ENCODE data around the gene GAL3ST1. TPM values are rescaled to one million over a fixed set of nuclear protein-coding genes. Genes with fewer than 3 reads are reported as not detected.

Gene GAL3ST1
- total and polyA plus RNA-seq, 2 of the 8 experiments (the other 6 are each of a cell fraction or from before 2014, with no cell fraction given): 11.0 to 32.5 TPM

- TF ChIP-seq, protein P1, sequence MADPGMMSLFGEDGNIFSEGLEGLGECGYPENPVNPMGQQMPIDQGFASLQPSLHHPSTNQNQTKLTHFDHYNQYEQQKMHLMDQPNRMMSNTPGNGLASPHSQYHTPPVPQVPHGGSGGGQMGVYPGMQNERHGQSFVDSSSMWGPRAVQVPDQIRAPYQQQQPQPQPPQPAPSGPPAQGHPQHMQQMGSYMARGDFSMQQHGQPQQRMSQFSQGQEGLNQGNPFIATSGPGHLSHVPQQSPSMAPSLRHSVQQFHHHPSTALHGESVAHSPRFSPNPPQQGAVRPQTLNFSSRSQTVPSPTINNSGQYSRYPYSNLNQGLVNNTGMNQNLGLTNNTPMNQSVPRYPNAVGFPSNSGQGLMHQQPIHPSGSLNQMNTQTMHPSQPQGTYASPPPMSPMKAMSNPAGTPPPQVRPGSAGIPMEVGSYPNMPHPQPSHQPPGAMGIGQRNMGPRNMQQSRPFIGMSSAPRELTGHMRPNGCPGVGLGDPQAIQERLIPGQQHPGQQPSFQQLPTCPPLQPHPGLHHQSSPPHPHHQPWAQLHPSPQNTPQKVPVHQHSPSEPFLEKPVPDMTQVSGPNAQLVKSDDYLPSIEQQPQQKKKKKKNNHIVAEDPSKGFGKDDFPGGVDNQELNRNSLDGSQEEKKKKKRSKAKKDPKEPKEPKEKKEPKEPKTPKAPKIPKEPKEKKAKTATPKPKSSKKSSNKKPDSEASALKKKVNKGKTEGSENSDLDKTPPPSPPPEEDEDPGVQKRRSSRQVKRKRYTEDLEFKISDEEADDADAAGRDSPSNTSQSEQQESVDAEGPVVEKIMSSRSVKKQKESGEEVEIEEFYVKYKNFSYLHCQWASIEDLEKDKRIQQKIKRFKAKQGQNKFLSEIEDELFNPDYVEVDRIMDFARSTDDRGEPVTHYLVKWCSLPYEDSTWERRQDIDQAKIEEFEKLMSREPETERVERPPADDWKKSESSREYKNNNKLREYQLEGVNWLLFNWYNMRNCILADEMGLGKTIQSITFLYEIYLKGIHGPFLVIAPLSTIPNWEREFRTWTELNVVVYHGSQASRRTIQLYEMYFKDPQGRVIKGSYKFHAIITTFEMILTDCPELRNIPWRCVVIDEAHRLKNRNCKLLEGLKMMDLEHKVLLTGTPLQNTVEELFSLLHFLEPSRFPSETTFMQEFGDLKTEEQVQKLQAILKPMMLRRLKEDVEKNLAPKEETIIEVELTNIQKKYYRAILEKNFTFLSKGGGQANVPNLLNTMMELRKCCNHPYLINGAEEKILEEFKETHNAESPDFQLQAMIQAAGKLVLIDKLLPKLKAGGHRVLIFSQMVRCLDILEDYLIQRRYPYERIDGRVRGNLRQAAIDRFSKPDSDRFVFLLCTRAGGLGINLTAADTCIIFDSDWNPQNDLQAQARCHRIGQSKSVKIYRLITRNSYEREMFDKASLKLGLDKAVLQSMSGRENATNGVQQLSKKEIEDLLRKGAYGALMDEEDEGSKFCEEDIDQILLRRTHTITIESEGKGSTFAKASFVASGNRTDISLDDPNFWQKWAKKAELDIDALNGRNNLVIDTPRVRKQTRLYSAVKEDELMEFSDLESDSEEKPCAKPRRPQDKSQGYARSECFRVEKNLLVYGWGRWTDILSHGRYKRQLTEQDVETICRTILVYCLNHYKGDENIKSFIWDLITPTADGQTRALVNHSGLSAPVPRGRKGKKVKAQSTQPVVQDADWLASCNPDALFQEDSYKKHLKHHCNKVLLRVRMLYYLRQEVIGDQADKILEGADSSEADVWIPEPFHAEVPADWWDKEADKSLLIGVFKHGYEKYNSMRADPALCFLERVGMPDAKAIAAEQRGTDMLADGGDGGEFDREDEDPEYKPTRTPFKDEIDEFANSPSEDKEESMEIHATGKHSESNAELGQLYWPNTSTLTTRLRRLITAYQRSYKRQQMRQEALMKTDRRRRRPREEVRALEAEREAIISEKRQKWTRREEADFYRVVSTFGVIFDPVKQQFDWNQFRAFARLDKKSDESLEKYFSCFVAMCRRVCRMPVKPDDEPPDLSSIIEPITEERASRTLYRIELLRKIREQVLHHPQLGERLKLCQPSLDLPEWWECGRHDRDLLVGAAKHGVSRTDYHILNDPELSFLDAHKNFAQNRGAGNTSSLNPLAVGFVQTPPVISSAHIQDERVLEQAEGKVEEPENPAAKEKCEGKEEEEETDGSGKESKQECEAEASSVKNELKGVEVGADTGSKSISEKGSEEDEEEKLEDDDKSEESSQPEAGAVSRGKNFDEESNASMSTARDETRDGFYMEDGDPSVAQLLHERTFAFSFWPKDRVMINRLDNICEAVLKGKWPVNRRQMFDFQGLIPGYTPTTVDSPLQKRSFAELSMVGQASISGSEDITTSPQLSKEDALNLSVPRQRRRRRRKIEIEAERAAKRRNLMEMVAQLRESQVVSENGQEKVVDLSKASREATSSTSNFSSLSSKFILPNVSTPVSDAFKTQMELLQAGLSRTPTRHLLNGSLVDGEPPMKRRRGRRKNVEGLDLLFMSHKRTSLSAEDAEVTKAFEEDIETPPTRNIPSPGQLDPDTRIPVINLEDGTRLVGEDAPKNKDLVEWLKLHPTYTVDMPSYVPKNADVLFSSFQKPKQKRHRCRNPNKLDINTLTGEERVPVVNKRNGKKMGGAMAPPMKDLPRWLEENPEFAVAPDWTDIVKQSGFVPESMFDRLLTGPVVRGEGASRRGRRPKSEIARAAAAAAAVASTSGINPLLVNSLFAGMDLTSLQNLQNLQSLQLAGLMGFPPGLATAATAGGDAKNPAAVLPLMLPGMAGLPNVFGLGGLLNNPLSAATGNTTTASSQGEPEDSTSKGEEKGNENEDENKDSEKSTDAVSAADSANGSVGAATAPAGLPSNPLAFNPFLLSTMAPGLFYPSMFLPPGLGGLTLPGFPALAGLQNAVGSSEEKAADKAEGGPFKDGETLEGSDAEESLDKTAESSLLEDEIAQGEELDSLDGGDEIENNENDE (IDR thresholded peaks at IDR 0.05; ENCODE audit: insufficient replicate concordance, low read length): no peak
- no peak for TF ChIP-seq SRF (IDR thresholded peaks at IDR 0.05; ENCODE audit: low read depth, low read length)
- no peak for TF ChIP-seq TEAD4 (IDR thresholded peaks at IDR 0.05; ENCODE audit: low read depth, low read length)
- TF ChIP-seq BACH1 (IDR thresholded peaks at IDR 0.05; ENCODE audit: low read length): no peak
- no peak for TF ChIP-seq SAP30 (IDR thresholded peaks at IDR 0.05; ENCODE audit: insufficient read depth, insufficient replicate concordance, low read length)
- TF ChIP-seq SP4 (IDR thresholded peaks at IDR 0.05; ENCODE audit: low read length): no peak
- no peak for TF ChIP-seq SP2 (IDR thresholded peaks at IDR 0.05; ENCODE audit: low read length)
- TF ChIP-seq KDM1A (IDR thresholded peaks at IDR 0.05; ENCODE audit: borderline replicate concordance, low read length): no peak
- no peak for TF ChIP-seq HDAC2 (IDR thresholded peaks at IDR 0.05; ENCODE audit: borderline replicate concordance in 1 of 2, low read depth in 2 of 2, low read length in 2 of 2)
- no peak for TF ChIP-seq TCF12 (IDR thresholded peaks at IDR 0.05; ENCODE audit: low read depth, low read length)
- TF ChIP-seq CEBPB (IDR thresholded peaks at IDR 0.05; ENCODE audit: low read depth, low read length): no peak
- no peak for TF ChIP-seq EP300 (IDR thresholded peaks at IDR 0.05; ENCODE audit: borderline replicate concordance in 1 of 2, low read depth in 2 of 2, low read length in 2 of 2)
- TF ChIP-seq CHD1 (IDR thresholded peaks at IDR 0.05; ENCODE audit: low read depth, low read length): no peak
Measured at GRCh38 chr22:30614879-30615278, 40.4 kb upstream of the GAL3ST1 start (continued).

Data from H1 (cell line).